ENCODE data around the gene HDGFL2. TPM values are rescaled to one million over a fixed set of nuclear protein-coding genes. Genes with fewer than 3 reads are reported as not detected.

HDGFL2 gene
- total and polyA plus RNA-seq, 2 of the 8 experiments (the other 6 are each of a cell fraction or from before 2014, with no cell fraction given) = 31.1 to 106 TPM

DNA sequence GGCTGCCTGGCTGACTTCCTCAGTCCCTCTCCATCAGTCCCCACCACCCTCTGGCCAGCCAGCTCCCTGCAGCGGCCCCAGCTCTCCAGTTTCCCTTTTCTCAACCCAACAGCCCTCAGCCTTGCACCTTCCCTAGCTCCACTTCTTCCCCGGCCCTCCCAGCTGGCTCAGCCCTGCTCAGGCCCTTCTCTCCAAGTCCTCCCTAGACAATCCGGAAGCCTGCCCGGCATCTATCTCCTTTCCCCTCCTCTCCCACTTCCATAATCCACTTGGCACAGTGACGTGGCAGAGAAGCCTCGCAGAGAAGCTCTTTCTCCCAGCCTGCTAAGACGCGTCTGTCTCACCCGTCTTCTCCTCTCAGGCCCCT lies 15.6 kb upstream of the HDGFL2 start:
- no peak for DNase-seq (ENCODE audit: low read depth in 1 of 2, low spot score in 2 of 2)
- TF ChIP-seq ATF2 (IDR thresholded peaks at IDR 0.05; ENCODE audit: low read length) = no peak
- TF ChIP-seq BACH1 (IDR thresholded peaks at IDR 0.05; ENCODE audit: low read length) = no peak
- no peak for TF ChIP-seq ZNF274 (IDR thresholded peaks at IDR 0.05; ENCODE audit: borderline replicate concordance, extremely low read depth, low read length)
- TF ChIP-seq CEBPB (IDR thresholded peaks at IDR 0.05; ENCODE audit: low read depth, low read length) = no peak
- TF ChIP-seq RBBP5 (IDR thresholded peaks at IDR 0.05; ENCODE audit: borderline replicate concordance, low read depth, low read length) = no peak
- TF ChIP-seq EZH2 (IDR thresholded peaks at IDR 0.05; ENCODE audit: low read depth, low read length, severe bottlenecking) = no peak
- TF ChIP-seq EGR1 (IDR thresholded peaks at IDR 0.05; ENCODE audit: borderline replicate concordance, low read depth, low read length) = no peak
- no peak for TF ChIP-seq CBX8 (IDR thresholded peaks at IDR 0.05; ENCODE audit: borderline replicate concordance, low read depth, low read length)
- no peak for TF ChIP-seq SIX5 (IDR thresholded peaks at IDR 0.05; ENCODE audit: low read depth, low read length)
- TF ChIP-seq RFX5 (IDR thresholded peaks at IDR 0.05; ENCODE audit: borderline replicate concordance, low read depth, low read length) = no peak
- TF ChIP-seq, protein P1, sequence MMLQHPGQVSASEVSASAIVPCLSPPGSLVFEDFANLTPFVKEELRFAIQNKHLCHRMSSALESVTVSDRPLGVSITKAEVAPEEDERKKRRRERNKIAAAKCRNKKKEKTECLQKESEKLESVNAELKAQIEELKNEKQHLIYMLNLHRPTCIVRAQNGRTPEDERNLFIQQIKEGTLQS (IDR thresholded peaks at IDR 0.05; ENCODE audit: insufficient read depth, low read depth, low read length) = no peak
- TF ChIP-seq YY1 (IDR thresholded peaks at IDR 0.05; ENCODE audit: low read depth, low read length) = no peak

More for the DNA sequence above, 15.6 kb upstream of the HDGFL2 start:
- Histone ChIP-seq H3K14ac (ENCODE audit: insufficient read length) (no peak overlapping the region), H4K8ac (ENCODE audit: extremely low read depth, insufficient read depth, low read length) (no peak overlapping the region), H3K18ac (ENCODE audit: extremely low read depth, low read length) (no peak overlapping the region), H4K91ac (replicated peaks; ENCODE audit: insufficient read length, low read length) (no peak overlapping the region), H2AK5ac (ENCODE audit: low read depth, low read length) (no peak overlapping the region), H3K4ac (replicated peaks; ENCODE audit: insufficient read length, low read depth, low read length) (no peak overlapping the region), H2BK15ac (ENCODE audit: low read length) (no peak overlapping the region), H3K23me2 (ENCODE audit: low read depth, low read length) (peaks cover 5% of the 10 kb centered on the region; the same call in 1 of the 2 replicates), H4K20me1 (replicated peaks in 1 of 2; ENCODE audit: control insufficient read depth in 1 of 2, insufficient read depth in 2 of 2, low read length in 2 of 2) (peaks cover 9 to 13% of the 10 kb centered on the region in 2 experiments), H2BK120ac (replicated peaks; ENCODE audit: low read depth, low read length) (no peak overlapping the region), H4K5ac (ENCODE audit: insufficient read length, low read depth, low read length) (no peak overlapping the region), H3K79me2 (ENCODE audit: control insufficient read depth in 1 of 2, insufficient read depth in 2 of 2, low read length in 2 of 2) (peaks cover 0 to 5% of the 10 kb centered on the region in 2 experiments; a peak in 1 of 4 replicates), H3K79me1 (ENCODE audit: low read depth, low read length) (no peaks in the 10 kb centered on the region; the same call in 1 of the 2 replicates), H3K23ac (ENCODE audit: insufficient read length) (no peak overlapping the region), H2BK12ac (ENCODE audit: low read depth, low read length) (no peak overlapping the region), H3K56ac (replicated peaks; ENCODE audit: insufficient read length, low read depth, low read length) (no peak overlapping the region), H3K4me1 (replicated peaks in 1 of 4; ENCODE audit: control insufficient read depth in 3 of 4, insufficient read depth in 4 of 4, low read length in 3 of 4) (peaks cover 0 to 5% (median 2%) of the 10 kb centered on the region in 4 experiments; a peak in 4 of 7 replicates), H3K4me3 (ENCODE audit: extremely low read depth in 1 of 4, insufficient read depth in 2 of 4, low read depth in 3 of 4, low read length in 4 of 4) (peak overlapping the region; percentile 46 to 75 (median 66); a peak in 6 of 8 replicates), H3K36me3 (ENCODE audit: control insufficient read depth in 2 of 4, insufficient read depth in 4 of 4, low read length in 3 of 4) (no peaks in the 10 kb centered on the region; a peak in 1 of 8 replicates), H3K4me2 (ENCODE audit: insufficient read depth in 1 of 2, low read depth in 2 of 2, low read length in 2 of 2) (peak overlapping the region; percentile 80 to 86), H2BK5ac (ENCODE audit: low read depth, low read length) (no peak overlapping the region), H3K9me3 (ENCODE audit: insufficient read depth in 2 of 2, low read depth in 1 of 2, low read length in 1 of 2) (no peaks in the 10 kb centered on the region), H2AFZ (ENCODE audit: low read length) (no peak overlapping the region), H2BK20ac (ENCODE audit: low read length) (no peak overlapping the region), H3K9ac (replicated peaks in 1 of 4; ENCODE audit: extremely low read depth in 1 of 4, low read depth in 3 of 4, low read length in 3 of 4) (peak overlapping the region in 2 of 4 experiments; percentile 35 to 46; a peak in 3 of 7 replicates), H3K27ac (ENCODE audit: low read depth, low read length) (no peak overlapping the region), H3K27me3 (replicated peaks in 1 of 4; ENCODE audit: control insufficient read depth in 3 of 4, extremely low read depth in 1 of 4, insufficient read depth in 3 of 4, low read length in 3 of 4) (no peaks in the 10 kb centered on the region)
- WGBS, 2 experiments (ENCODE audit: extremely low coverage in 1 of 2, insufficient coverage in 1 of 2, insufficient read length in 1 of 2, insufficient replicate concordance in 2 of 2, low coverage in 1 of 2, low lambda C conversion rate in 2 of 2, missing lambda C conversion rate in 1 of 2) = 47% methylated on average over 9 of the region's 9 CpGs; no CpG with 5 or more reads in 1 of the 2 experiments
- ChIA-PET POLR2A (ENCODE audit: partially characterized antibody) (interaction anchor here (1.0 to 58.1 kb wide), 6 partner anchors 14 to 66 kb away, joined by 3 to 1590 read pairs (median 4); partner anchors contain the start of genes CHAF1A and SH3GL1), CTCF (ENCODE audit: partially characterized antibody) (interaction anchor here (0.7 to 1.1 kb wide), 4 partner anchors 24 to 178 kb away, joined by 3 to 4 read pairs (median 3); no protein-coding TSS in a partner anchor)
- FAIRE-seq = no peak
